ENCODE results near the gene MYBL2. TPM values are rescaled to one million over a fixed set of nuclear protein-coding genes. Genes with fewer than 3 reads are reported as not detected.

The MYBL2 gene
- total RNA-seq, 1 donor from 2014 or later: 0.40 TPM

Other genes starting within 250 kb of the MYBL2 start
- gene SRSF6, start 209.2 kb upstream of the MYBL2 start, total RNA-seq: 129 TPM
- gene L3MBTL1, start 159.4 kb upstream of the MYBL2 start, total RNA-seq: 23.0 TPM
- gene SGK2, start 108.1 kb upstream of the MYBL2 start, total RNA-seq: 7.7 TPM
- 34.2 TPM for gene IFT52, start 76.2 kb upstream of the MYBL2 start, total RNA-seq
- gene GTSF1L, start 59.9 kb downstream of the MYBL2 start, total RNA-seq: not detected
- 2.1 TPM for gene TOX2, start 247.7 kb downstream of the MYBL2 start, total RNA-seq